ENCODE measurements around the gene SPON2.

SPON2 gene

DNA sequence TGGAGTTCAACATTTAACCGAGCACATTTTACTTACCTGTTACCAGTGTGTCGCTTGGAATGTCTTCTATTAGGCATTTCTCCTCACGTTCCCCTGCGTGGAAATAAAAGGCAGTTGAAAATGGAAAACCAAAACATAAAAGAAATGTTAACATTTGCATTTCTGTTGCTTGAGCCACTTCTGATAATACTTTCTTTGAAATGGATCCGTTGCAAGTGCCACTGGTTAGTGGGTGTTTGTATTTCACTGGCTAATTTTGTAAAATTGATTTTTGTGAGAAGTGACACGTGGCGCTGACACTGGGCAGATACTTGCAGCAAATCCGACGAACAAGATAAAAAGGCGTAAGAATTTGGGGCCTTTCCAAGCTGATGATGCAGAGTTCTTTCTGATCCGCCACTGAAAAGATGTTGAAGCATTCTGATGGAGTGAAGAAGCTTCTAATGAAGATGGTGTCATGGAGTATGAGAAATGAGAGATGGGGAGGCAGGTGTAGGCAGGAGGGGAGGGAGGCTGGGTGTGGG, 18.8 kb downstream of the SPON2 start:
- Histone ChIP-seq H3K36me3 (ENCODE audit: control insufficient read depth in 5 of 5, insufficient read depth in 5 of 5, low read length in 5 of 5) (peaks cover 0 to 2% (median 0%) of the 10 kb centered on the region in 5 donors), H3K27ac (ENCODE audit: low read depth, low read length) (no peak overlapping the region), H3K9me3 (ENCODE audit: control insufficient read depth in 5 of 5, low read length in 5 of 5) (peaks cover 4 to 13% (median 5%) of the 10 kb centered on the region in 5 donors), H3K9ac (ENCODE audit: low read length in 5 of 5) (no peak overlapping the region), H3K4me1 (ENCODE audit: control insufficient read depth in 5 of 5, insufficient read depth in 5 of 5, low read length in 5 of 5) (peaks cover 5 to 14% (median 11%) of the 10 kb centered on the region in 5 donors), H3K4me3 (ENCODE audit: low read depth in 1 of 5, low read length in 5 of 5) (no peak overlapping the region), H3K27me3 (ENCODE audit: control insufficient read depth in 5 of 5, insufficient read depth in 4 of 5, low read length in 5 of 5) (peaks cover 0 to 3% (median 0%) of the 10 kb centered on the region in 5 donors)

- Histone ChIP-seq H3K4me3 (ENCODE audit: low read depth in 1 of 5, low read length in 5 of 5) (no peak overlapping the region), H3K9ac (ENCODE audit: low read length in 5 of 5) (no peak overlapping the region), H3K36me3 (ENCODE audit: control insufficient read depth in 5 of 5, insufficient read depth in 5 of 5, low read length in 5 of 5) (no peaks in the 10 kb centered on the region), H3K27ac (ENCODE audit: low read depth, low read length) (no peak overlapping the region), H3K4me1 (ENCODE audit: control insufficient read depth in 5 of 5, insufficient read depth in 5 of 5, low read length in 5 of 5) (peaks cover 5 to 14% (median 11%) of the 10 kb centered on the region in 5 donors), H3K27me3 (ENCODE audit: control insufficient read depth in 5 of 5, insufficient read depth in 4 of 5, low read length in 5 of 5) (peaks cover 0 to 3% (median 0%) of the 10 kb centered on the region in 5 donors), H3K9me3 (ENCODE audit: control insufficient read depth in 5 of 5, low read length in 5 of 5) (peaks cover 0 to 3% (median 0%) of the 10 kb centered on the region in 5 donors)
These were observed 20.1 kb downstream of the SPON2 start for GRCh38 chr4:1152290-1152689.

- Histone ChIP-seq H3K4me3 (ENCODE audit: low read depth in 1 of 5, low read length in 5 of 5) (no peak overlapping the region), H3K36me3 (ENCODE audit: control insufficient read depth in 5 of 5, insufficient read depth in 5 of 5, low read length in 5 of 5) (no peaks in the 10 kb centered on the region), H3K27ac (ENCODE audit: low read depth, low read length) (no peak overlapping the region), H3K9me3 (ENCODE audit: control insufficient read depth in 5 of 5, low read length in 5 of 5) (peaks cover 0 to 3% (median 0%) of the 10 kb centered on the region in 5 donors), H3K9ac (ENCODE audit: low read length in 5 of 5) (no peak overlapping the region), H3K27me3 (ENCODE audit: control insufficient read depth in 5 of 5, insufficient read depth in 4 of 5, low read length in 5 of 5) (peaks cover 0 to 3% (median 0%) of the 10 kb centered on the region in 5 donors), H3K4me1 (ENCODE audit: control insufficient read depth in 5 of 5, insufficient read depth in 5 of 5, low read length in 5 of 5) (peaks cover 5 to 14% (median 11%) of the 10 kb centered on the region in 5 donors)
These were observed 20.8 kb downstream of the SPON2 start for GRCh38 chr4:1151541-1151940.

DNA sequence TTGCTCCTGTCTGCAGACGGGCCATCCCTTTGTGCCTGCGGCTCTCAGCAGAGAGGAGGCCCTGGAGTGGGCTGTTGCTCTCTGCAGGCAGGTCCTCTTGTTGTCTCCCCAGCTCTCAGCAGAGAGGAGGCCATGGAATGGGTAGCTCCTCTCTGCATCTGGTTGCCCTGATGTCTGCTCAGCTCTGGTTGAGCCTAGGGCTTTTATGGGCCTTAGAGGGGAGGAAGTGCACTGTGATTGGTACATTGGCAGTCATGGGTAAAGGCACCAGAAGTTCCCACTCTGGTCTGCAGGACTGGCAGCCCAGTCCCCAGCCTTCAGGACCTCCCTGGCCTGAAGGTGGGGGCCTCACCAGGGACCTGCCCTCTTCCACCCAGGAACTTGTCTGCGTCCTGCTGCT, 21.5 kb downstream of the SPON2 start:
- Histone ChIP-seq H3K4me3 (ENCODE audit: low read depth in 1 of 5, low read length in 5 of 5) (no peak overlapping the region), H3K4me1 (ENCODE audit: control insufficient read depth in 5 of 5, insufficient read depth in 5 of 5, low read length in 5 of 5) (peaks cover 5 to 14% (median 11%) of the 10 kb centered on the region in 5 donors), H3K9ac (ENCODE audit: low read length in 5 of 5) (no peak overlapping the region), H3K36me3 (ENCODE audit: control insufficient read depth in 5 of 5, insufficient read depth in 5 of 5, low read length in 5 of 5) (no peaks in the 10 kb centered on the region), H3K9me3 (ENCODE audit: control insufficient read depth in 5 of 5, low read length in 5 of 5) (peaks cover 0 to 3% (median 0%) of the 10 kb centered on the region in 5 donors), H3K27me3 (ENCODE audit: control insufficient read depth in 5 of 5, insufficient read depth in 4 of 5, low read length in 5 of 5) (peaks cover 0 to 3% (median 0%) of the 10 kb centered on the region in 5 donors), H3K27ac (ENCODE audit: low read depth, low read length) (no peak overlapping the region)

- Histone ChIP-seq H3K36me3 (ENCODE audit: control insufficient read depth in 5 of 5, insufficient read depth in 5 of 5, low read length in 5 of 5) (no peaks in the 10 kb centered on the region), H3K4me3 (ENCODE audit: low read depth in 1 of 5, low read length in 5 of 5) (no peak overlapping the region), H3K9me3 (ENCODE audit: control insufficient read depth in 5 of 5, low read length in 5 of 5) (no peaks in the 10 kb centered on the region), H3K27me3 (ENCODE audit: control insufficient read depth in 5 of 5, insufficient read depth in 4 of 5, low read length in 5 of 5) (no peaks in the 10 kb centered on the region), H3K4me1 (ENCODE audit: control insufficient read depth in 5 of 5, insufficient read depth in 5 of 5, low read length in 5 of 5) (peaks cover 0 to 7% (median 3%) of the 10 kb centered on the region in 5 donors), H3K9ac (ENCODE audit: low read length in 5 of 5) (no peak overlapping the region), H3K27ac (ENCODE audit: low read depth, low read length) (no peak overlapping the region)
These were observed 32.5 kb downstream of the SPON2 start for GRCh38 chr4:1139860-1140259.

DNA sequence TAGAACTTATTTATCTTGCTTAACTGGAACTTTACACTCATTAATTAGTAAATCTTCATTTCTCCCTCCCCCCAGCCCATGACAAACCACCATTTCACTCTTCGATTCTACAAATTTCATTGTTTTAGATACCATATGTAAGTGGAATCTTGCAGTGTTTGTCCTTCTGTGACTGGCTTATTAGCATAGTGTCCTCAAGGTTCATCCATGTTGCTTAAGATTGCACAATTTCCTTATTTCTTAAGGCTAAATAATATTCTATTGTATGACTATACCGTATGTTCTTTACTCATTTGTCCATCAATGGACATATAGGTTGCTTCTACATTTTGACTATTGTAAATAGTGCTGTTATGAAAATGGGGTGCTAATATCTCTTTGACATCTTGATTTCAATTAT, 34.5 kb downstream of the SPON2 start:
- Histone ChIP-seq H3K27ac (ENCODE audit: low read depth, low read length) (no peak overlapping the region), H3K9ac (ENCODE audit: low read length in 5 of 5) (peak overlapping the region in 1 of 5 donors; percentile 27), H3K4me3 (ENCODE audit: low read depth in 1 of 5, low read length in 5 of 5) (peak overlapping the region in 3 of 5 donors; percentile 49 to 52 (median 49)), H3K9me3 (ENCODE audit: control insufficient read depth in 5 of 5, low read length in 5 of 5) (no peaks in the 10 kb centered on the region), H3K27me3 (ENCODE audit: control insufficient read depth in 5 of 5, insufficient read depth in 4 of 5, low read length in 5 of 5) (no peaks in the 10 kb centered on the region), H3K4me1 (ENCODE audit: control insufficient read depth in 5 of 5, insufficient read depth in 5 of 5, low read length in 5 of 5) (peaks cover 0 to 7% (median 3%) of the 10 kb centered on the region in 5 donors), H3K36me3 (ENCODE audit: control insufficient read depth in 5 of 5, insufficient read depth in 5 of 5, low read length in 5 of 5) (no peaks in the 10 kb centered on the region)

GRCh38 chr4:1137063-1137776, 35.2 kb downstream of the SPON2 start:
- Histone ChIP-seq H3K27me3 (ENCODE audit: control insufficient read depth in 5 of 5, insufficient read depth in 4 of 5, low read length in 5 of 5) (no peaks in the 10 kb centered on the region), H3K4me1 (ENCODE audit: control insufficient read depth in 5 of 5, insufficient read depth in 5 of 5, low read length in 5 of 5) (peaks cover 0 to 7% (median 3%) of the 10 kb centered on the region in 5 donors), H3K9ac (ENCODE audit: low read length in 5 of 5) (peak overlapping the region in 1 of 5 donors; percentile 27), H3K36me3 (ENCODE audit: control insufficient read depth in 5 of 5, insufficient read depth in 5 of 5, low read length in 5 of 5) (no peaks in the 10 kb centered on the region), H3K4me3 (ENCODE audit: low read depth in 1 of 5, low read length in 5 of 5) (peak overlapping the region; percentile 47 to 52 (median 49)), H3K27ac (ENCODE audit: low read depth, low read length) (no peak overlapping the region), H3K9me3 (ENCODE audit: control insufficient read depth in 5 of 5, low read length in 5 of 5) (no peaks in the 10 kb centered on the region)

DNA sequence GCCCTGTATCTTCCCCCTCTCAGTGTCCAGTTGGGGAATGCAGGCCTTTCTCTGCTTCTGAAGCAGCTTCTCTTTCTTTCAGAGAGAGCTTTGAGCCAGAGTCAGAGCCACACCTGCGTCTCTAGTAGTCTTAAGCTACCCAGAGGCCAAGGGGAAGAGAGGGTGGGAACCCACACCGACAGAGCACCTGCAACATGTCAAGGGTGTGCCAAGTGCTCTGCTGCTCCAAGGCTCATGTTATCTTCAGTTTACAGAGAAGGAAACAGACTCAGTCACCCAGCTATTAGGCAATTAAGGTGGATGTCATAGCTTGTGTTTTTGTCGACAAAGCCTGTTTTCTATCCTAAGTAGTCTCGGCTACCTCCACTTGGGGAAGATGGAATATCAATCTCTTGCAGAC, 36.3 kb downstream of the SPON2 start:
- Histone ChIP-seq H3K27me3 (ENCODE audit: control insufficient read depth in 5 of 5, insufficient read depth in 4 of 5, low read length in 5 of 5) (no peaks in the 10 kb centered on the region), H3K27ac (ENCODE audit: low read depth, low read length) (no peak overlapping the region), H3K4me3 (ENCODE audit: low read depth in 1 of 5, low read length in 5 of 5) (no peak overlapping the region), H3K9me3 (ENCODE audit: control insufficient read depth in 5 of 5, low read length in 5 of 5) (no peaks in the 10 kb centered on the region), H3K4me1 (ENCODE audit: control insufficient read depth in 5 of 5, insufficient read depth in 5 of 5, low read length in 5 of 5) (peaks cover 0 to 7% (median 3%) of the 10 kb centered on the region in 5 donors), H3K36me3 (ENCODE audit: control insufficient read depth in 5 of 5, insufficient read depth in 5 of 5, low read length in 5 of 5) (no peaks in the 10 kb centered on the region), H3K9ac (ENCODE audit: low read length in 5 of 5) (no peak overlapping the region)

GRCh38 chr4:1133033-1133432, 39.4 kb downstream of the SPON2 start:
- Histone ChIP-seq H3K9me3 (ENCODE audit: control insufficient read depth in 5 of 5, low read length in 5 of 5) (peaks cover 0 to 3% (median 0%) of the 10 kb centered on the region in 5 donors), H3K9ac (ENCODE audit: low read length in 5 of 5) (no peak overlapping the region), H3K27ac (ENCODE audit: low read depth, low read length) (no peak overlapping the region), H3K27me3 (ENCODE audit: control insufficient read depth in 5 of 5, insufficient read depth in 4 of 5, low read length in 5 of 5) (no peaks in the 10 kb centered on the region), H3K36me3 (ENCODE audit: control insufficient read depth in 5 of 5, insufficient read depth in 5 of 5, low read length in 5 of 5) (no peaks in the 10 kb centered on the region), H3K4me1 (ENCODE audit: control insufficient read depth in 5 of 5, insufficient read depth in 5 of 5, low read length in 5 of 5) (peaks cover 2 to 10% (median 7%) of the 10 kb centered on the region in 5 donors), H3K4me3 (ENCODE audit: low read depth in 1 of 5, low read length in 5 of 5) (no peak overlapping the region)
